DND-41 (cell line): Measurements from ENCODE around the gene RABGAP1L.

Source experiments
- ATAC-seq: fragments of 200-7000 bp; cut with Tn5 transposase; 3 replicates; pipeline ENCODE4 v1.9.1; 2021; ENCODE audit warnings: low read depth; ENCODE audit not compliant: insufficient read depth
- DNase-seq: peaks from one replicate; pipeline ENCODE4 v3.0.0-alpha.2; 2020
- H2AFZ ChIP-seq: 2 replicates; pipeline ENCODE4 v1.6.0; 2012; ENCODE audit warnings: low read depth, low read length
- H3K27ac ChIP-seq: 2 replicates; pipeline ENCODE4 v1.5.1; 2012; ENCODE audit warnings: low read length, inconsistent platforms
- H3K27me3 ChIP-seq: fragments of 200-600 bp; sonication (generic); 2 replicates; pipeline ENCODE4 v1.6.0; 2012; ENCODE audit warnings: low read length, mild to moderate bottlenecking, inconsistent platforms; ENCODE audit not compliant: insufficient read depth, poor library complexity
- H3K36me3 ChIP-seq: 2 replicates; pipeline ENCODE4 v1.5.1; 2012; ENCODE audit warnings: low read length, inconsistent platforms; ENCODE audit not compliant: insufficient read depth
- H3K4me1 ChIP-seq: 2 replicates; pipeline ENCODE4 v1.5.1; 2012; ENCODE audit warnings: mild to moderate bottlenecking, low read length; ENCODE audit not compliant: insufficient read depth
- H3K4me2 ChIP-seq: 2 replicates; pipeline ENCODE4 v1.6.0; 2012; ENCODE audit warnings: mild to moderate bottlenecking, moderate library complexity, low read length, inconsistent platforms; ENCODE audit not compliant: insufficient read depth
- H3K4me3 ChIP-seq, 2 experiments: fragments of 200-600 bp in 1 of 2; shearing (Covaris generic) in 1 of 2; 2 replicates each; pipeline ENCODE4 v1.5.1; 2012 to 2016; ENCODE audit warnings: inconsistent platforms in 2 of 2, low read length in 2 of 2, mild to moderate bottlenecking in 2 of 2, low read depth in 1 of 2, moderate library complexity in 1 of 2
- H3K79me2 ChIP-seq: 2 replicates; pipeline ENCODE4 v1.6.0; 2012; ENCODE audit warnings: low read length, inconsistent platforms; ENCODE audit not compliant: insufficient read depth
- H3K9ac ChIP-seq: 2 replicates; pipeline ENCODE4 v1.6.0; 2012; ENCODE audit warnings: low read depth, mild to moderate bottlenecking, inconsistent platforms, low read length, moderate library complexity
- H3K9me3 ChIP-seq: 2 replicates; pipeline ENCODE4 v1.5.1; 2012; ENCODE audit warnings: low read length, moderate library complexity, mild to moderate bottlenecking, inconsistent platforms; ENCODE audit not compliant: insufficient read depth, severe bottlenecking
- H4K20me1 ChIP-seq: 2 replicates; pipeline ENCODE4 v1.6.0; 2012; ENCODE audit warnings: low read length; ENCODE audit not compliant: insufficient read depth
- CTCF ChIP-seq: IDR thresholded peaks from 2 replicates; pipeline ENCODE4 v1.5.1; 2012; ENCODE audit warnings: borderline replicate concordance, low read length, moderate library complexity, mild to moderate bottlenecking; ENCODE audit not compliant: poor library complexity, severe bottlenecking; ENCODE audit errors: extremely low read depth
- EZH2 ChIP-seq: IDR thresholded peaks from 3 replicates; pipeline ENCODE4 v1.6.1; 2012; ENCODE audit warnings: borderline replicate concordance, low read depth, mild to moderate bottlenecking, moderate library complexity, low read length, inconsistent platforms; ENCODE audit not compliant: severe bottlenecking

RABGAP1L gene

GRCh38 chr1:174938281-174939007, 779.1 kb downstream of the RABGAP1L start:
- Histone ChIP-seq H3K27me3 (no peaks in the 10 kb centered on the region), H3K79me2 (no peaks in the 10 kb centered on the region), H3K4me1 (peaks cover 18% of the 10 kb centered on the region), H4K20me1 (no peaks in the 10 kb centered on the region), H3K27ac (peak overlapping the region; percentile 78), H3K4me2 (peak overlapping the region; percentile 61), H3K9me3 (no peaks in the 10 kb centered on the region), H2AFZ (peak overlapping the region; percentile 40), H3K36me3 (no peaks in the 10 kb centered on the region), H3K4me3 (peak overlapping the region; percentile 4 to 45; a peak in 3 of 4 replicates), H3K9ac (peak overlapping the region; percentile 39)
- DNase-seq = peak; percentile 20
- ATAC-seq = peak; percentile 75; the same call in 2 of the 3 replicates
- TF ChIP-seq CTCF (no peak), EZH2 (no peak)

- no peak overlapping the region for H2AFZ ChIP-seq
- TF ChIP-seq EZH2 (no peak), CTCF (no peak)
- no peak overlapping the region for H3K4me2 ChIP-seq
- H3K4me3 ChIP-seq = no peak overlapping the region
- no peak for ATAC-seq
- no peaks in the 10 kb centered on the region for H3K79me2 ChIP-seq
- H3K9ac ChIP-seq = no peak overlapping the region
- H3K27ac ChIP-seq = no peak overlapping the region
- H3K36me3 ChIP-seq = no peaks in the 10 kb centered on the region
- H4K20me1 ChIP-seq = no peaks in the 10 kb centered on the region
- no peak for DNase-seq
- peaks cover 18% of the 10 kb centered on the region for H3K4me1 ChIP-seq
- no peaks in the 10 kb centered on the region for H3K27me3 ChIP-seq
- no peaks in the 10 kb centered on the region for H3K9me3 ChIP-seq
Observed at GRCh38 chr1:174939775-174940545, 780.6 kb downstream of the RABGAP1L start.

- H3K27me3 ChIP-seq = no peaks in the 10 kb centered on the region
- H3K79me2 ChIP-seq = no peaks in the 10 kb centered on the region
- ATAC-seq (no peak), DNase-seq (no peak)
- H3K4me3 ChIP-seq = no peak overlapping the region
- no peaks in the 10 kb centered on the region for H4K20me1 ChIP-seq
- H3K9ac ChIP-seq = no peak overlapping the region
- H3K36me3 ChIP-seq = no peaks in the 10 kb centered on the region
- no peaks in the 10 kb centered on the region for H3K9me3 ChIP-seq
- no peak overlapping the region for H3K27ac ChIP-seq
- H3K4me2 ChIP-seq = no peak overlapping the region
- H2AFZ ChIP-seq = no peak overlapping the region
- TF ChIP-seq CTCF (no peak), EZH2 (no peak)
- H3K4me1 ChIP-seq = peaks cover 18% of the 10 kb centered on the region
Observed at GRCh38 chr1:174940646-174941175, 781.4 kb downstream of the RABGAP1L start.
